H1 (cell line): Measurements from ENCODE around the gene DELE1.

Source experiments
- CTCF ChIP-seq, 3 experiments: IDR thresholded peaks; 1 replicate in 2 of 3; 2 replicates in 1 of 3; pipeline versions ENCODE4 v1.5.1 to v1.6.1; 2011; ENCODE audit warnings: low read length in 3 of 3, mild to moderate bottlenecking in 3 of 3, inconsistent platforms in 2 of 3, low read depth in 1 of 3, moderate library complexity in 1 of 3; ENCODE audit not compliant: insufficient read depth in 1 of 3; ENCODE audit errors: control extremely low read depth in 1 of 3
- E2F6 ChIP-seq: IDR thresholded peaks from 2 replicates; pipeline ENCODE4 v1.6.1; 2012; ENCODE audit warnings: inconsistent platforms
- EP300 ChIP-seq, 2 experiments: IDR thresholded peaks; 1 replicate in 1 of 2; 2 replicates in 1 of 2; pipeline ENCODE4 v1.6.1; 2011 to 2012; ENCODE audit warnings: low read depth in 2 of 2, low read length in 2 of 2, mild to moderate bottlenecking in 2 of 2, borderline replicate concordance in 1 of 2, inconsistent platforms in 1 of 2, moderate library complexity in 1 of 2
- JUN ChIP-seq: IDR thresholded peaks from 2 replicates; pipeline ENCODE4 v1.6.1; 2011; ENCODE audit warnings: low read depth, mild to moderate bottlenecking, improper control_type of control experiment, low read length
- POLR2A ChIP-seq, 2 experiments: IDR thresholded peaks; 1 replicate in 1 of 2; 2 replicates in 1 of 2; pipeline ENCODE4 v1.6.1; 2011; ENCODE audit warnings: low read depth in 2 of 2, low read length in 2 of 2, mild to moderate bottlenecking in 2 of 2; ENCODE audit errors: control extremely low read depth in 1 of 2
- POLR2AphosphoS5 ChIP-seq: IDR thresholded peaks from 2 replicates; pipeline ENCODE4 v1.6.1; 2011; ENCODE audit warnings: low read depth, low read length
- RXRA ChIP-seq: IDR thresholded peaks from 2 replicates; pipeline ENCODE4 v1.6.1; 2011; ENCODE audit warnings: low read depth, mild to moderate bottlenecking, low read length, moderate library complexity; ENCODE audit not compliant: insufficient read depth
- SIN3A ChIP-seq, 2 experiments: IDR thresholded peaks in 1 of 2; conservative IDR thresholded peaks in 1 of 2; 2 replicates each; pipeline ENCODE4 v1.6.1; 2011 to 2012; ENCODE audit warnings: low read length in 2 of 2, improper control_type of control experiment in 1 of 2, low read depth in 1 of 2, mild to moderate bottlenecking in 1 of 2
- SIRT6 ChIP-seq: IDR thresholded peaks from one replicate; pipeline ENCODE4 v1.7.1; 2012; ENCODE audit warnings: low read length, inconsistent platforms
- SP1 ChIP-seq: IDR thresholded peaks from 2 replicates; pipeline ENCODE4 v1.6.1; 2011; ENCODE audit warnings: low read depth, low read length
- SP2 ChIP-seq: IDR thresholded peaks from 2 replicates; pipeline ENCODE4 v1.6.1; 2012; ENCODE audit warnings: mild to moderate bottlenecking, low read length, inconsistent platforms
- TAF1 ChIP-seq: IDR thresholded peaks from 2 replicates; pipeline ENCODE4 v1.6.1; 2011; ENCODE audit warnings: mild to moderate bottlenecking, low read depth, low read length
- USF2 ChIP-seq: IDR thresholded peaks from 2 replicates; pipeline ENCODE4 v1.6.1; 2011; ENCODE audit warnings: low read length, improper control_type of control experiment

- TF ChIP-seq CTCF (IDR thresholded peaks at IDR 0.05; ENCODE audit: control extremely low read depth in 1 of 3, insufficient read depth in 1 of 3, low read depth in 1 of 3, low read length in 3 of 3) (no peak), E2F6 (no peak), RXRA (no peak), POLR2AphosphoS5 (no peak), SIN3A (conservative IDR thresholded peaks at IDR 0.05 in 1 of 2, IDR thresholded peaks at IDR 0.05 in 1 of 2; ENCODE audit: low read depth in 1 of 2, low read length in 2 of 2) (no peak), POLR2A (IDR thresholded peaks at IDR 0.05; ENCODE audit: control extremely low read depth in 1 of 2, low read depth in 2 of 2, low read length in 2 of 2) (no peak), USF2 (no peak), SP2 (no peak), TAF1 (no peak), JUN (no peak), SP1 (no peak), SIRT6 (no peak), EP300 (IDR thresholded peaks at IDR 0.05; ENCODE audit: borderline replicate concordance in 1 of 2, low read depth in 2 of 2, low read length in 2 of 2) (no peak)
These were observed 18.1 kb downstream of the DELE1 start for GRCh38 chr5:141941779-141942178.
